ENCODE measurements around the gene SBF1.

Gene SBF1

DNA sequence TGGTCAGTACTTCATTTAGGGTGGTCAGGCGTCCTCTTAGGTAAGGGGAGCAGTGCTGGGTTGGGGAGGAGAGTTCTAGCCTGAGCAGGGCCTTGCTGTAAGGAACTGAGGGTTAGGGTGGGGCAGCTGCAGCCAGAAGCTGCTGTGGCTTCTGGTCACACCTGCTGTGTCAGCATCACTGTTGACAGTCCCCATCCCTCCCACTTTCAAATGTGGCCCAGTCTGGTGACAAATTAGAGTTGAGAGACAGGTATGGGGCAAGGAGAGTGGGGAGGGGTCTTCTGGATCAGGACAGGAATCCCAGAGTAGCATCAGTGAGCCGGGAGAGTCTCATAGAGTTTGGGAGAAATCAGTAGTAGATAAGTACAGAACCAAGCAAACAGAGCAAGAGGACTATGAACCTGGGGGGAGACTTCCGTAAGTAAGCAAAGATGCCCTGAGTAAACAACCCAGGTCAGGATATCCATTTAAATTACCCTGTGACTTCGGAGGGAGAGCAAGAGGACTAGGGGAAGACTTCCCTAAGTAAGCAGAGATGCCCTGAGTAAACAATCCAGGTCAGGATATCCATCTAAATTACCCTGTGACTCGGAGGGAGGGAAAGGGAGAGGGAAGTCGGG lies 78.0 kb downstream of the SBF1 start:
- DNase-seq (ENCODE audit: low spot score): no peak
